Esophagus squamous epithelium (tissue), 5 donors: ENCODE data around the gene GOLPH3L. TPM values are rescaled to one million over a fixed set of nuclear protein-coding genes. Genes with fewer than 3 reads are reported as not detected.
"Not testable (repeated sequence)": the region's sequence is repeated elsewhere in the genome, so short reads cannot be mapped to it uniquely, and the experiment has no call there.

Experiments used
- DNase-seq: peaks from one replicate; lab custom pipeline; 2025; lab: John Stamatoyannopoulos, UW
- H3K27ac ChIP-seq, 4 donors: fragments of 200-600 bp; sonication (generic); one replicate each; pipeline ENCODE4 v1.5.1; 2016 to 2019; ENCODE audit warnings: mild to moderate bottlenecking in 1 of 4
- H3K27me3 ChIP-seq, 4 donors: fragments of 200-600 bp; sonication (generic); 1 replicate in 3 of 4; 2 replicates in 1 of 4; pipeline versions ENCODE4 v1.5.1 to v1.6.0; 2017 to 2021; ENCODE audit warnings: antibody characterized with exemption in 1 of 4
- H3K36me3 ChIP-seq, 3 donors: fragments of 200-600 bp; sonication (generic); one replicate each; pipeline ENCODE4 v1.5.1; 2016 to 2019
- H3K4me1 ChIP-seq, 3 donors: fragments of 200-600 bp; sonication (generic); one replicate each; pipeline ENCODE4 v1.5.1; 2017 to 2019
- H3K4me3 ChIP-seq, 4 donors: fragments of 200-600 bp; sonication (generic); 1 replicate in 3 of 4; 2 replicates in 1 of 4; pipeline ENCODE4 v1.5.1; 2016 to 2019; ENCODE audit warnings: mild to moderate bottlenecking in 2 of 4, moderate library complexity in 1 of 4
- H3K9me3 ChIP-seq, 3 donors: fragments of 200-600 bp; sonication (generic); one replicate each; pipeline ENCODE4 v1.5.1; 2016 to 2019
- CTCF ChIP-seq, 6 experiments: fragments of 450-650 bp in 4 of 6; fragments of 200-600 bp in 2 of 6; sonication (generic) in 2 of 6; IDR thresholded peaks; one replicate each; pipeline ENCODE4 v1.5.1; 2016 to 2019; ENCODE audit warnings: antibody characterized with exemption in 6 of 6, mild to moderate bottlenecking in 4 of 6, moderate library complexity in 4 of 6
- POLR2A ChIP-seq, 4 donors: fragments of 450-650 bp; IDR thresholded peaks; one replicate each; pipeline ENCODE4 v1.6.1; 2017; ENCODE audit warnings: antibody characterized with exemption in 4 of 4, mild to moderate bottlenecking in 4 of 4, moderate library complexity in 3 of 4
- WGBS, 2 donors: methylation state at CpG; one replicate each; pipeline ENCODE4 v1.1.5; 2018; 5-methylcytosine and 5-hydroxymethylcytosine counted together
- intact Hi-C: fragments of 100-400 bp; cut with DNase I; formaldehyde crosslinking; loops from one replicate; pipeline ENCODE4 v1.15.0; 2022
- total RNA-seq, 4 donors: library from RNA; depleted of rRNA; stranded (reverse); fragments of >200 nt; gene quantifications; one replicate each; pipeline ENCODE4 v1.1.0, GENCODE V29; 2016
- donor health status: DM: yes; HTN: yes; CAD: no.

Gene GOLPH3L
- total RNA-seq, 4 donors from 2014 or later: 26.1 to 38.6 (median 31.8) TPM

GRCh38 chr1:150629115-150629928 lies 67.6 kb downstream of the GOLPH3L start, which contains the start of gene ENSA:
ENSA (minus strand) TSS chr1:150629612; CDS start chr1:150629470, 142 bp downstream.
- Histone ChIP-seq H3K36me3 (peaks cover 0 to 33% (median 5%) of the 10 kb centered on the region in 3 donors), H3K9me3 (no peaks in the 10 kb centered on the region), H3K27me3 (no peaks in the 10 kb centered on the region), H3K4me3 (peak within 1 kb of the TSS; percentile 51 to 76 (median 62)), H3K4me1 (peaks cover 0 to 53% (median 40%) of the 10 kb centered on the region in 3 donors), H3K27ac (peak within 1 kb of the TSS; percentile 96 to 100 (median 97))
- peak; percentile 91 for DNase-seq
- TF ChIP-seq CTCF (IDR thresholded peaks at IDR 0.05) (peak in 1 of 6 experiments; percentile 8), POLR2A (IDR thresholded peaks at IDR 0.05) (peak in 3 of 4 donors; percentile 87 to 97 (median 88))
- 0% methylated on average over 31 to 42 of the region's 49 CpGs for WGBS, 2 donors
- intact Hi-C loops: no loop called here

GRCh38 chr1:150628766-150629114 lies 68.2 kb downstream of the GOLPH3L start:
- intact Hi-C loops: no loop called here
- H3K27me3 ChIP-seq: no peaks in the 10 kb centered on the region
- TF ChIP-seq POLR2A (IDR thresholded peaks at IDR 0.05) (no peak), CTCF (IDR thresholded peaks at IDR 0.05) (no peak)

GRCh38 chr1:150627826-150628410 lies 69.0 kb downstream of the GOLPH3L start:
- Histone ChIP-seq H3K36me3 (peaks cover 0 to 46% (median 5%) of the 10 kb centered on the region in 3 donors), H3K4me1 (peaks cover 8 to 66% (median 51%) of the 10 kb centered on the region in 3 donors), H3K4me3 (peak overlapping the region; percentile 51 to 76 (median 62)), H3K27ac (peak overlapping the region; percentile 96 to 100 (median 97)), H3K9me3 (no peaks in the 10 kb centered on the region), H3K27me3 (no peaks in the 10 kb centered on the region)
- TF ChIP-seq CTCF (IDR thresholded peaks at IDR 0.05) (no peak), POLR2A (IDR thresholded peaks at IDR 0.05) (peak in 1 of 4 donors; percentile 28)
- WGBS, 2 donors: 35 to 55% methylated on average over 5 of the region's 5 CpGs
- intact Hi-C loops: no loop called here
- DNase-seq: no peak

More at GRCh38 chr1:150628766-150629114, 68.2 kb downstream of the GOLPH3L start:
- WGBS, 2 donors: 0% methylated on average over 9 of the region's 9 CpGs
- Histone ChIP-seq H3K9me3 (no peaks in the 10 kb centered on the region), H3K4me1 (peaks cover 2 to 58% (median 43%) of the 10 kb centered on the region in 3 donors), H3K27ac (peak overlapping the region; percentile 96 to 100 (median 97)), H3K36me3 (peaks cover 0 to 39% (median 5%) of the 10 kb centered on the region in 3 donors), H3K4me3 (peak overlapping the region; percentile 51 to 76 (median 62))
- no peak for DNase-seq

DNA sequence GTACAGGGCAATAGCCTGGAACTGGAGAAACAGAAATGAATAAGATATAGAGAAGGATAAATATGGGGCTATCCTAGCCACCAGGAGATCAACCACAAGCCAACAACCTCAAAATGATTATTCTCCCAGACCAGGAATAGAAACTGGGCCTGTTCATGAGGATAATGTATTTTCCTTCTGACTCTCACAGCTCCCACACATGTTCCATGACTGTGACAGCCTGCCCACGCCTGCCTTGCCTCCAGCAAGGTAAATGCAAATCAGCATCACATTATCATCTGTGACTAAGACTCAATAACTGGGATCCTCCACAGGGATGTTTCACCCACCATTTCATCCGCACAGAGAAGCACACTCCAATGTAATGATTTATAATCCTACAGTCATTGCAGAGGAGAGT lies 70.8 kb downstream of the GOLPH3L start:
- Histone ChIP-seq H3K36me3 (peaks cover 5 to 63% (median 5%) of the 10 kb centered on the region in 3 donors), H3K27ac (peak overlapping the region; percentile 71 to 100 (median 97)), H3K27me3 (no peaks in the 10 kb centered on the region), H3K4me3 (no peak overlapping the region), H3K9me3 (no peaks in the 10 kb centered on the region), H3K4me1 (peaks cover 26 to 84% (median 69%) of the 10 kb centered on the region in 3 donors)
- TF ChIP-seq POLR2A (IDR thresholded peaks at IDR 0.05) (no peak), CTCF (IDR thresholded peaks at IDR 0.05) (no peak)
- 30 to 56% methylated on average over 2 of the region's 2 CpGs for WGBS, 2 donors
- DNase-seq: no peak
- intact Hi-C loops: no loop called here

DNA sequence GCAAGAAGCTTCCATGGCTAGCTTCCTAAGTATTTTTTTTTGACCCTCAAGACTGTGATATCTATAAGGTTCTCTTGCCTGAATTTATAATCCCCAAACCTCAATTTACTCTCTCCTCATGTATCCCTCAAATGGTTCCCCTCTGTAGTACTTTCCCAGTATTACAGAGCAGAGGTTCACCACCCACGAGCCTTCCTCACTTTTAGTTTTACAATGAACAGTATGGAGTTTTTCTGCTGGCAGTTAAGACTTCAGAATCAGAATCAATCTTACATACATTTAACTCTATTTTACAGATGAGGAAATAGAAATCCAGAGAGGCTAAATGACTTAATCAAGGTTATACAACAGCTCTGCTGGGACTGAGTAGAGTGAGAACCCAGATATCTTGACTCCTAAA lies 72.4 kb downstream of the GOLPH3L start:
- WGBS, 2 donors: 38% methylated on average over 1 of the region's 1 CpG
- H3K27me3 ChIP-seq, H3K9me3 ChIP-seq, DNase-seq, H3K4me3 ChIP-seq: not testable (repeated sequence)
- Histone ChIP-seq H3K27ac (peak overlapping the region; percentile 70 to 100 (median 84)), H3K4me1 (peaks cover 40 to 89% (median 79%) of the 10 kb centered on the region in 3 donors), H3K36me3 (peaks cover 5 to 73% (median 5%) of the 10 kb centered on the region in 3 donors)
- intact Hi-C loops: loop anchor here (5.0 kb wide), 1 partner anchor 62 kb away; no protein-coding TSS in a partner anchor

DNA sequence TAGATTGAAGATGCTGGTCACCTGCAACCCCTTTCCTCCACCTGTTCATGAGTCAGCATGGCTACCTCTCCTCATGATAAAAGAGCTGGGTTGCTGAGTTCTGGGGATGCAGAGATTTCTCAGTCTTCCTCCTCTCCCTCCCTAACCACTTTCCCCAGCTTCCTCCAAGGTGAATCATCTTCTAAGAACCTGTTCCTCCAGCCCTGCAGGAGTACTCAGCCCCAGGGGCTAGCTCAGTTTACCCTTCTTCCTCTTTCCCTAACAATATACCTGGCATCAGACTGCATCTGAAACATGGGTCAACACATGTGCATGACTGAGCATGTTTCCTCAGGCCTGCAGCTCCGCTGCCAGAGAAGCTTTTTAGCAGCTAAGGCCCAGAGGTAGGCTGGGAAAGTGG lies 72.8 kb downstream of the GOLPH3L start:
- DNase-seq, H3K27me3 ChIP-seq, H3K4me3 ChIP-seq, H3K9me3 ChIP-seq: not testable (repeated sequence)
- peaks cover 40 to 93% (median 83%) of the 10 kb centered on the region in 3 donors for H3K4me1 ChIP-seq
- intact Hi-C loops: loop anchor here (5.0 kb wide), 1 partner anchor 62 kb away; no protein-coding TSS in a partner anchor
- peaks cover 5 to 77% (median 5%) of the 10 kb centered on the region in 3 donors for H3K36me3 ChIP-seq
- peak overlapping the region; percentile 70 to 100 (median 84) for H3K27ac ChIP-seq
- WGBS, 2 donors: 17 to 57% methylated on average over 1 of the region's 1 CpG
